ENCODE data around the gene NPEPPS.

GRCh38 chr17:47611372-47612350, 80.8 kb downstream of the NPEPPS start:
- TF ChIP-seq EZH2 (IDR thresholded peaks at IDR 0.05; ENCODE audit: insufficient read depth, poor library complexity, severe bottlenecking) (no peak), EZH2phosphoT487 (IDR thresholded peaks at IDR 0.05; ENCODE audit: insufficient read depth, low read depth) (no peak)

Measured in GM23248 (cell line).